Adipocyte (in vitro differentiated cells): ENCODE measurements around the gene NOXA1.

Experiments
- DNase-seq: peaks from one replicate; pipeline ENCODE4 v3.0.0-alpha.2; 2015; ENCODE audit warnings: low read depth
- H3K27me3 ChIP-seq: replicated peaks from 2 replicates; pipeline ENCODE4 v1.7.0; 2013; ENCODE audit warnings: mild to moderate bottlenecking, low read length, moderate library complexity; ENCODE audit not compliant: control insufficient read depth, insufficient read depth
- H3K36me3 ChIP-seq: 2 replicates; pipeline ENCODE4 v1.7.0; 2013; ENCODE audit warnings: low read length, mild to moderate bottlenecking, moderate library complexity; ENCODE audit not compliant: control insufficient read depth, insufficient read depth, severe bottlenecking
- H3K4me1 ChIP-seq: 2 replicates; pipeline ENCODE4 v1.7.0; 2013; ENCODE audit warnings: mild to moderate bottlenecking, low read length, moderate library complexity; ENCODE audit not compliant: control insufficient read depth, insufficient read depth
- H3K4me3 ChIP-seq: 2 replicates; pipeline ENCODE4 v1.7.0; 2013; ENCODE audit warnings: mild to moderate bottlenecking, low read length, moderate library complexity
- H3K9ac ChIP-seq: 2 replicates; pipeline ENCODE4 v1.7.0; 2013; ENCODE audit warnings: mild to moderate bottlenecking, low read length, moderate library complexity
- H3K9me3 ChIP-seq: 2 replicates; pipeline ENCODE4 v1.7.0; 2013; ENCODE audit warnings: mild to moderate bottlenecking, low read length, moderate library complexity; ENCODE audit not compliant: control insufficient read depth

The NOXA1 gene

GRCh38 chr9:137398561-137399468 is 24.4 kb upstream of the NOXA1 start:
- DNase-seq = no peak
- Histone ChIP-seq H3K9me3 (no peaks in the 10 kb centered on the region), H3K9ac (no peak overlapping the region), H3K4me3 (no peak overlapping the region), H3K4me1 (peaks cover 6% of the 10 kb centered on the region), H3K36me3 (no peaks in the 10 kb centered on the region), H3K27me3 (no peaks in the 10 kb centered on the region)

- no peak for DNase-seq
- no peaks in the 10 kb centered on the region for H3K9me3 ChIP-seq
- H3K36me3 ChIP-seq = no peaks in the 10 kb centered on the region
- H3K4me1 ChIP-seq = peaks cover 4% of the 10 kb centered on the region
- H3K27me3 ChIP-seq = no peaks in the 10 kb centered on the region
- H3K4me3 ChIP-seq = no peak overlapping the region
- no peak overlapping the region for H3K9ac ChIP-seq
These were observed 20.4 kb upstream of the NOXA1 start for GRCh38 chr9:137402746-137403145.

GRCh38 chr9:137403269-137403668 is 19.9 kb upstream of the NOXA1 start:
- H3K27me3 ChIP-seq = no peaks in the 10 kb centered on the region
- H3K4me3 ChIP-seq = no peak overlapping the region
- no peaks in the 10 kb centered on the region for H3K36me3 ChIP-seq
- DNase-seq = no peak
- H3K9me3 ChIP-seq = no peaks in the 10 kb centered on the region
- H3K4me1 ChIP-seq = peaks cover 4% of the 10 kb centered on the region
- H3K9ac ChIP-seq = no peak overlapping the region

GRCh38 chr9:137404961-137405567 is 18.1 kb upstream of the NOXA1 start:
- Histone ChIP-seq H3K36me3 (no peaks in the 10 kb centered on the region), H3K9me3 (no peaks in the 10 kb centered on the region), H3K9ac (no peak overlapping the region), H3K27me3 (no peaks in the 10 kb centered on the region), H3K4me1 (peaks cover 4% of the 10 kb centered on the region), H3K4me3 (no peak overlapping the region)
- no peak for DNase-seq

GRCh38 chr9:137405677-137406081 is 17.5 kb upstream of the NOXA1 start:
- DNase-seq = peak; percentile 13
- Histone ChIP-seq H3K9me3 (no peaks in the 10 kb centered on the region), H3K4me1 (peaks cover 4% of the 10 kb centered on the region), H3K27me3 (no peaks in the 10 kb centered on the region), H3K4me3 (no peak overlapping the region), H3K9ac (no peak overlapping the region), H3K36me3 (no peaks in the 10 kb centered on the region)

GRCh38 chr9:137406085-137406760 is 17.0 kb upstream of the NOXA1 start:
- Histone ChIP-seq H3K4me1 (peaks cover 4% of the 10 kb centered on the region), H3K9me3 (no peaks in the 10 kb centered on the region), H3K36me3 (no peaks in the 10 kb centered on the region), H3K4me3 (no peak overlapping the region), H3K27me3 (no peaks in the 10 kb centered on the region), H3K9ac (peak overlapping the region; percentile 39)
- no peak for DNase-seq

- peaks cover 8% of the 10 kb centered on the region for H3K4me1 ChIP-seq
- H3K4me3 ChIP-seq = peak overlapping the region; percentile 69
- H3K27me3 ChIP-seq = no peaks in the 10 kb centered on the region
- H3K9ac ChIP-seq = peak overlapping the region; percentile 77
- H3K36me3 ChIP-seq = no peaks in the 10 kb centered on the region
- peak; percentile 86 for DNase-seq
- no peaks in the 10 kb centered on the region for H3K9me3 ChIP-seq
These were observed 16.2 kb upstream of the NOXA1 start for GRCh38 chr9:137406876-137407589.

- H3K4me3 ChIP-seq = peak overlapping the region; percentile 69
These were observed 15.4 kb upstream of the NOXA1 start for GRCh38 chr9:137407590-137408300.

GRCh38 chr9:137408651-137409405 is 14.4 kb upstream of the NOXA1 start:
- no peak overlapping the region for H3K9ac ChIP-seq
- no peaks in the 10 kb centered on the region for H3K9me3 ChIP-seq
- no peaks in the 10 kb centered on the region for H3K36me3 ChIP-seq
- no peaks in the 10 kb centered on the region for H3K27me3 ChIP-seq
- DNase-seq = no peak
- no peak overlapping the region for H3K4me3 ChIP-seq
- peaks cover 17% of the 10 kb centered on the region for H3K4me1 ChIP-seq

More at GRCh38 chr9:137407590-137408300, 15.4 kb upstream of the NOXA1 start:
- Histone ChIP-seq H3K27me3 (no peaks in the 10 kb centered on the region), H3K4me1 (peaks cover 15% of the 10 kb centered on the region), H3K9ac (peak overlapping the region; percentile 77), H3K36me3 (no peaks in the 10 kb centered on the region), H3K9me3 (no peaks in the 10 kb centered on the region)
- no peak for DNase-seq

- no peaks in the 10 kb centered on the region for H3K27me3 ChIP-seq
- DNase-seq = no peak
- H3K4me3 ChIP-seq = no peak overlapping the region
- H3K36me3 ChIP-seq = no peaks in the 10 kb centered on the region
- no peak overlapping the region for H3K9ac ChIP-seq
- no peaks in the 10 kb centered on the region for H3K9me3 ChIP-seq
- peaks cover 17% of the 10 kb centered on the region for H3K4me1 ChIP-seq
These were observed 13.7 kb upstream of the NOXA1 start for GRCh38 chr9:137409515-137409914.
